DMS153 treated with DMSO at 0.1 percent for 48 hours (cell line): ENCODE measurements around the gene PROCA1.
A peak's percentile ranks its signal among the peaks of the same experiment; 100 is the strongest.
"Not testable (repeated sequence)": the region's sequence is repeated elsewhere in the genome, so short reads cannot be mapped to it uniquely, and the experiment has no call there.

Source experiments
- DNase-seq: peaks from one replicate; lab custom pipeline; 2025; ENCODE audit not compliant: unreplicated experiment; lab: John Stamatoyannopoulos, UW

Gene PROCA1

DNA sequence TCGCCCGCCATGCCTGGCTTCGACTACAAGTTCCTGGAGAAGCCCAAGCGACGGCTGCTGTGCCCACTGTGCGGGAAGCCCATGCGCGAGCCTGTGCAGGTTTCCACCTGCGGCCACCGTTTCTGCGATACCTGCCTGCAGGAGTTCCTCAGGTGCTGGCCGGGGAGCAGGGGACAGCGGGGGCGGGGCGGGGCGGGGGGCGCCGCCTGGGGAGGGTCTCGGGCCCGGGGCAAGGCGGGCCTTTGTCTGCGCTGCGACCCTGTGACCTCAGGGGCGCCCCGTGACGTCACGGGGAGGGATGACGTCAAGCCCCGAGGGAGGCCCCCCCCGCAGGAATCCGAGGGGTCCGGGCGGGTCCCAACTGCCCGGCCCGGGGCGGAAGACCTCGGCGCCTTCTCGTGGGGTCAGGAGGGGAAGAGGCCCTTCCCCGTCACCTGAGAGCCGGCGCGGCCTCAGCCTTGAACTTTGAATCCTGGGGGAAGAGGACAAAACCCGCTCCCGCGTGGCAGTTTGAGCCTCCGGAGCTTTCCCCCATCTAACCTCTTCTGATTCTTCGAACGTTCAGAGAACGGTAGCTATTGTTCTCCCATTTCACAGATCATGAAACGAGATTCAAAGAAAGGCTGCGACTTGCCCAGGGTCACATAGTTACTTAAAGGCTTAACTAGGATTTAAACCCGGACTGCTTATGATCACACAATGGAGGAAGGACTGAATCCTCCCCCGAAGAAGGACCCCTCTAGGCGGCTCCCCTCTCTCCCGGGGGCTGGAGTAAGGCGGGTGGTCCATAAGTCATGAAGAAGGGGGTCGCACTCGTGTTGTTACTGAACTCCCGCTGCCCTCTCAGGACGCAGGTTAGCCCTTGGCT, 32.6 kb upstream of the PROCA1 start:
- DNase-seq: no peak

DNA sequence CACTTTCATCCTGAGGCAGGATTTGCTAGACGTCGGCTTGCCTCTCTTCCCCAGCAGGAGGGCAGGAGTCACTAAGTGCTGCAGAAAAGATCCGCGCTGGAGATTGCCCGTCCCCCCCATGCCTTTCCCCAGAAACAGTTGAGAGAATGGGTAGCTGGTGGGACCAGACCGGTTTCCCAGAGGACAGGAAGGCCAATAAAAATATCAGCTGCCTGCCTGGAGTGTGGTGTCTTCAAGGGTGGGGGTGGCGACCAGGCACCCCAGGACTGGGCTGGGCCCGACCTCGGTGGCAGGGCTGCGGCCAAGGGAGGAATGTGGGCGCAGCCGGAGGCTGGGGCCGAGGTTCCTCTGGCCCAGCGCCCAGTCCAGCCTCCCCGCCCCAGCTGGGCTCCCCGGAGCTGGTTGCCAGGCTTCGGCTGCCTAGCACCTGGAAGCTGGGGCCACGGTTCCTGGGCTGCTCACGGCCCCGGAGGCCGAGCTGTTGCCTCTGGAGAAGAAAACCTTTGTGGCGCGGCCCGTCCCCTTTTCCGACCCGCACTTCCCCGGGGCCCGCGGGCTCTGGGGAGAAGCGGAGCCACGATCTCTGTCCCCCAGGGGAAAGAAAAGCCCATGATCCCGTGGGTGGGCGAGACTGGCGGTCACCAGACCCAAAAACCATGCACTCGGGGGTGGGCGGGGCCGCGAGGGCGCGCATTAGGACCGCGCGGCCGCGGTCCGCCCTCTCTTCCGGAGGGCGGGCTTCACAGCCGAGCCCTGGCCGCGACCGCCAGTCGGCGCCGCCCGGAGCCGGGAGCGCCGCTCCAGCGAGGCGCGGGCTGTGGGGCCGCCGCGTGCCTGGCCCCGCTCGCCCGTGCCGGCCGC, 31.8 kb upstream of the PROCA1 start, which contains the start of gene TRAF4:
TSS of gene TRAF4 (plus strand) at position 769 of the 861 bp plus-strand sequence. CDS start 102 bp downstream, outside the sequence.
- DNase-seq: peak; percentile 92

DNA sequence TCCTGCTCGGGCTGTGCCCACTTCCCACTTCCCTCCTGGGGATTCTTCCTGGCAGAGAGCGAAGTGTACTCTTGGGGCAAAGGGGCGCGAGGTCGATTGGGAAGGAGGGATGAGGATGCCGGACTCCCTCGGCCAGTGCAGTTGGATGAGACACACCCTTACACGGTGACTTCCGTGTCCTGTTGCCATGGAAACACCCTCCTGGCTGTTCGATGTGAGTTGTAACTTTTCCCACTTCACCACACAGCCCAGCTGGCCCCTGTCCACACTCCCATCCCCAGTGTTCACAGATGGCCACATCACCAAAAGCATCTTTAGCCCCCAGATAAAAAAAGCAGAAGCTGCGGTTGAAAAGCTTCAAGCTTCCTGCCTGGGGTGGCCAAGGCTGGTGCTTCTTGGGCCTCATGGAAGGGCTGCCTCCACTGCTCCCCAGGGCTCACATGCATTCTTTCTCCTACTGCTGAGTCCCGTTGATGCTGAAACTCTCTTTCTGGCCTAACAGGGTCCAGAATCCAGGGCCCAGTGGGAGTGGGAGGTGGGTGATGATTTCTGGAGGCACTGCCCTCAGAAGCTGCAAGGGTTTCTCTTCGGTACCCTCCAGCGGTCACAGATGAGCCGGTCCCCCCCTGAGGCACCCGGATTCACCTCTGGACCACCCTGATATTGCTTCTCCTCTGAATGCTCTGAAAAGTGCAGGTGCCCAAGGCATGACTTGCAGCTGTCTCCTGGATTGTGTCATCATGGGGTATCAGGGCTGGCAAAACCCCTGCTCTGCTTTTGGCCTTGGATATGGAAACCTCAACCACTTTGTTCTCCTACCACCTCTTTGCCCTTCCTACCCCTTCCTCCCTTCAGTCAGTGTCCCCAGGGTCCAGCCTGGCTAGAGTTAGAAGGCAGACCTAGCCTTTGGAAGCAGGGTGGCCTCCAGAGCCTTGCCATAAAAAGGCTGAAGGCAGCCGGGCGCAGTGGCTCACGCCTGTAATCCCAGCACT, 30.0 kb upstream of the PROCA1 start:
- DNase-seq: no peak

DNA sequence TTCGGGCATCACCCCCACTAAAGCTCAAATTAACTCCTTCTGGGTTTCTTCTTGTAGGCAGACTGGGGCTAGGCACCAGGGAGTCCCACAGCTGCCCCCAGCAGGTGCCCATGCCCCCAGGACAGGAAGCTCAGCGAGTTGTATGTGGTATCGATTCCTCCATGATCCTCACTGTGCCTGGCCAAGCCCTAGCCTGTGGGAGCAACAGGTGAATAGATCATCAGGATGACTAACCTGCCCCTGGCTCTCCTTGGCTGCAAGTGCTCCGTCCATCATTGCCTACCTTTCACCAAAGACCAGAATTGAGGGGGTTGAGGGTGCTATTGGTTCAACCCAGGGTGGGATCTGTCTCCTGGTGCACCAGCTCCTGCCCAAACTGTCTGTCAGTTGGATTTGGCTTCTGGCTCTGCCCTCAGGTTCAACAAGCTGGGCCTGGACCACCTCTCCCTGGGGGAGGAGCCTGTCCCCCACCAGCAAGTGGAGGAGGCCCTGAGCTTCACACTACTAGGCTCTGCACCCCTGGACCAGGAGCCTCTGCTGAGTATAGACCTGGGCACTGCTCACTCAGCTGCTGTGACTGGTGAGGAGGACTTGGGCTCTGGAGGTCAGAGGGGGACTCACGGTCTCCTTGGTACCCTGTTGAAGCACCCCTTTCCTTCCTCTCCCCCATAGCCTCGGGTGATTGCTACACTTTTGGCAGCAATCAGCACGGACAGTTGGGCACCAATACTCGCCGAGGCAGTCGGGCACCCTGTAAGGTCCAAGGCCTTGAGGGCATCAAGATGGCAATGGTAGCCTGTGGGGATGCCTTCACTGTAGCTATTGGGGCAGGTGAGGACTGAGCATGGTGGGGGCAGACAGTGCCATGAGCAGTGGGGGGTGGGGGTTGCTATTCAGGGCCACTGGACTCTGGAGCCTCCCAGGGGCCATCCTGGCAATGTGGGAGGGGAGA, 29.0 kb upstream of the PROCA1 start:
- no peak for DNase-seq

DNA sequence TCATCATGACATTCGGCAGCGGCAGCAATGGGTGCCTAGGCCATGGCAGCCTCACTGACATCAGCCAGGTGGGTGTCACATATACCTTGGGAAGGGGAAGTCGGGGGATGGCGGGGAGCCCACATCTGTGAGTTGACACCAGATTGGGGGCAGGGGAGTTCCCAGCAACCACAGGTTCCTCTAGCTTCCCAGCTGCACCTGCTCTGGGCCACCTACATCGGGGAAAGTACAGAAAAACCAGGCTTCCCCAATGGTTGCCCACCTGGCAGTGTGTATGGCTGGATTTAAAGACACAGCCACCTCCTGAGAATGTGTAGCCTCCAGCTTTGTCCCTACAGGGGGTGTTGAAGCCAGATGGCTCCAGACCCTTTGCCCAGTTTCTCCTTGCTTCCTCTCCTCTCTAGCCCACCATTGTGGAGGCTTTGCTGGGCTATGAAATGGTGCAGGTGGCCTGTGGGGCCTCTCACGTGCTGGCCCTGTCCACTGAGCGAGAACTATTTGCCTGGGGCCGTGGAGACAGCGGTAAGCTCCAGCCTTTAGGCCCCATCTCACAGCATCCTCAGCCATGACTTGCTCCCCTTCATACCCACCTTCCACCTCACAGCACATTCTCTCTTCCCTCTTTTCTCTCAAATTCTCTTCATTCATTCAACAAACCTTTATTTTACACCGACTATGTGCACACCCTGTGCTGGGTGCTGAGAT, 27.1 kb upstream of the PROCA1 start:
- DNase-seq: no peak

DNA sequence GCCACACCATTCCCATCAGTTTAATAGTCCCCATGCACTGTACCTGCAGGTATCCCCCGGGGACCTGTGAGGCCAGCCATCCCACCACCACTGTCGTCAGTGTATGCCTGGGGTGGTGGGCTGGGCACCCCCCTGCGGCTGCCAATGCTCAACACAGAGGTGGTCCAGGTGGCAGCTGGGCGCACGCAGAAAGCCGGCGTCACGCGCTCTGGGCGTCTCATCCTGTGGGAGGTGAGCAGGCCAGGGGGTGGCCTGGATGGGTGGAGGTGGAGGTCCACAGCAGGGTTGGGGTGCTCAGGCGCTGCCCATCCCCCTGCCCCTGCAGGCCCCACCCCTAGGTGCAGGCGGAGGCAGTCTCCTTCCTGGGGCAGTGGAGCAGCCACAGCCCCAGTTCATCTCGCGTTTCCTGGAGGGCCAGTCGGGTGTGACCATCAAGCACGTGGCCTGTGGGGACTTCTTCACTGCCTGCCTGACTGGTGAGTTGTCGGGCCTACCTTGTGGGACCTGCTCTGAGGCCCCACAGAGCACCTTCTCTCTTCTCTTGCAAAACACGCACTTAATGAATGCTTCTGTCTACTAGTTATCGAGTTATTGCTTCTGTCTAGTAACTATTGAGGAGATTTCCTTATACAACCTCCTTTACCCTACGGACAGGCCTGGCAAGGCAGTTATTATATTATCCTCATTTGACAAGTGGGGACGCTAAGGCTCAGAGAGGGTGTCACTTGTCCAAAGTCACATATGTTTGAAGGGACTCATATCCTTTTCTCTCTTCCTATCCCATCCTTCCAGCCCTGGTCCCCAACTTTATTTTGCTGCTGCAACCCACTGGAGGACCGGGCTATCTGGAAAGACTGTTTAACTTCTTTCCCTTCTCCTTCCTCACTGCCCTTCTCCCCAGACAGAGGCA, 26.3 kb upstream of the PROCA1 start:
- DNase-seq: no peak

DNA sequence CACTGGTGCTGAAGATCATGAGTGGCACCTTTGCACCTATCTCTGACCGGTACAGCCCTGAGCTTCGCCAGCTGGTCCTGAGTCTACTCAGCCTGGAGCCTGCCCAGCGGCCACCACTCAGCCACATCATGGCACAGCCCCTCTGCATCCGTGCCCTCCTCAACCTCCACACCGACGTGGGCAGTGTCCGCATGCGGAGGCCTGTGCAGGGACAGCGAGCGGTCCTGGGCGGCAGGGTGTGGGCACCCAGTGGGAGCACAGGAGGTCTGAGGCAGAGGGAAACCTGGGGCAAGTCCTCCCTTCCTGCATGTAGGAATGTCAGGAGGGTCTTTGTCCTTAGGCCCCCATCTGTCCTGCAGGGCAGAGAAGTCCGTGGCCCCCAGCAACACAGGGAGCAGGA, 25.6 kb upstream of the PROCA1 start:
- DNase-seq: no peak

DNA sequence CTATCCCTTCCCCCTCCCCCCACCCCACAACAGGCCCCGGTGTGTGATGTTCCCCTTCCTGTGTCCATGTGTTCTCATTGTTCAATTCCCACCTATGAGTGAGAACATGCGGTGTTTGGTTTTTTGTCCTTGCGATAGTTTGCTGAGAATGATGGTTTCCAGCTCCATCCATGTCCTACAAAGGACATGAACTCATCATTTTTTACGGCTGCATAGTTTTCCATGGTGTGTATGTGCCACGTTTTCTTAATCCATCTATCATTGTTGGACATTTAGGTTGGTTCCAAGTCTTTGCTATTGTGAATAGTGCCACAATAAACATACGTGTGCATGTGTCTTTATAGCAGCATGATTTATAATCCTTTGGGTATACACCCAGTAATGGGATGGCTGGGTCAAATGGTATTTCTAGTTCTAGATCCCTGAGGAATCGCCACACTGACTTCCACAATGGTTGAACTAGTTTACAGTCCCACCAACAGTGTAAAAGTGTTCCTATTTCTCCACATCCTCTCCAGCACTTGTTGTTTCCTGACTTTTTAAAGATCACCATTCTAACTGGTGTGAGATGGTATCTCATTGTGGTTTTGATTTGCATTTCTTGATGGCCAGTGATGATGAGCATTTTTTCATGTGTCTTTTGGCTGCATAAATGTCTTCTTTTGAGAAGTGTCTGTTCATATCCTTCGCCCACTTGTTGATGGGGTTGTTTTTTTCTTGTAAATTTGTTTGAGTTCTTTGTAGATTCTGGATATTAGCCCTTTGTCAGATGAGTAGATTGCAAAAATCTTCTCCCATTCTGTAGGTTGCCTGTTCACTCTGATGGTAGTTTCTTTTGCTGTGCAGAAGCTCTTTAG, 24.5 kb upstream of the PROCA1 start:
- not testable (repeated sequence) for DNase-seq

DNA sequence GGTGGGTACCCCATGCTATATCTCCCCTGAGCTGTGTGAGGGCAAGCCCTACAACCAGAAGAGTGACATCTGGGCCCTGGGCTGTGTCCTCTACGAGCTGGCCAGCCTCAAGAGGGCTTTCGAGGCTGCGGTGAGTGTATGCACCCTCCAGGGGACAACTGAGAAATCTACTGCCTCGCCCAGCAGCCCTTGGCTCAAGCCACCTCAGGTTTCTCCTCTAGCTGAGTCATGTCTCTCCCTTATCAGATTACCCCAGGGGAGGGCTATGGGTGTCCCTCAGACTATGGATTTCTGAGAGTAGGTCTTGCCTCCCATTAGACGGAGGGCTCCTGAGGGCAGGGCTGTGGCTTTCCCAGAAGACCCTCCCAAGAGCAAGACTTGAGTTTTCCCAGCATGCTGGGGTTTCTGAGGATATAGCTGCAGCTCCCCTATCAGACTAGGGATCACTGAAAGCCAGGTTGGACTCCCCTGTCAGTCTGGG, 23.6 kb upstream of the PROCA1 start:
- DNase-seq: no peak

DNA sequence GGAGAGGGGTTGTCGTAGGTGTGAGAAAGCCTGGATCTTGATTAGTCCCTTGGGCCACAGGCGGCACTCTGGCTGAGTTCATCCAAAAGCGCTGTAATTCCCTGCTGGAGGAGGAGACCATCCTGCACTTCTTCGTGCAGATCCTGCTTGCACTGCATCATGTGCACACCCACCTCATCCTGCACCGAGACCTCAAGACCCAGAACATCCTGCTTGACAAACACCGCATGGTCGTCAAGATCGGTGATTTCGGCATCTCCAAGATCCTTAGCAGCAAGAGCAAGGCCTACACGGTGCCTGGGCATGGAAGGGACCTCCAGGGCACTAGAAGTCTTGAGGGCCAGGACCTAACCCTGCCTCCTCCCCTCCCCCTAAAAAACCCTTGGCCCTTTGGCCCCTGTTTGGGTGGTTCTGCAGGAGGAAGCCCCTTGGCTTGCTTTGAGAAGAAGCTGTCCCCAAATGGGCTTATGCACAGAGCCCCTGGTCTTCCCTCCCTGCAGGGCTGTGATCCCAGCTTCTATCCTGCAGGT, 23.1 kb upstream of the PROCA1 start:
- DNase-seq: no peak

DNA sequence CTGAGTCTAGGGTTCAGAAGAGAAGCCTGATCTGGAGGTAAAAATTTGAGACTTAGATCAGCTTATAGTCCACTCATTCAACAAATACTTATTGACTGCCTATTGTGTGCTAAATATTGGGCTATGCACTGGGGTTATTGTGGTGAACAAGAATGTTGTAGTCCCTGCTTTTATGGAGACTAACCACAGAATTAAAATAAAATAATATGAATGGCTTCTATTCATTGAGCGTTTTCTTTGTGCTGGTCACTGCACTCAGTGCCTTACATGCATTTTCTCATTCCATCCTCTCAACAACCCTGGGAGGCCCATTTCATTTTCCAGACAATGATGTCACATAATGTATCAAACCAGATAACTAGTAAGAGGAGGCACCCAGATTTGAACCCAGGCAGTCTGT, 21.7 kb upstream of the PROCA1 start:
- DNase-seq: no peak

DNA sequence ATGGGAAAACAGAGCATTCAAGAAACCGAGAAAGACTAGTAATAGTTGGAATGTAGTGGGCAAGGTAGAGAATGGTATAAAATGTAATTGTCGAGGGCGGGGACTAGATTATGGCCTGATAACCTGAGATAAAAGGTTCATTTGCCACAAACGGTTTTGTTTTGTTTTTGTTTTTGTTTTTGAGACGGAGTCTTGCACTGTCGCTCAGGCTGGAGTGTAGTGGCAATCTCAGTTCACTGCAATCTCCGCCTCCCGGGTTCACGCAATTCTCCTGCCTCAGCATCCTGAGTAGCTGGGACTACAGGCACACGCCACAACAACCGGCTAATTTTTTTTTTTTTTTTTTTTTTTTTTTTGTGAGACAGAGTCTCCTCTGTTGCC, 18.3 kb upstream of the PROCA1 start:
- DNase-seq: no peak

DNA sequence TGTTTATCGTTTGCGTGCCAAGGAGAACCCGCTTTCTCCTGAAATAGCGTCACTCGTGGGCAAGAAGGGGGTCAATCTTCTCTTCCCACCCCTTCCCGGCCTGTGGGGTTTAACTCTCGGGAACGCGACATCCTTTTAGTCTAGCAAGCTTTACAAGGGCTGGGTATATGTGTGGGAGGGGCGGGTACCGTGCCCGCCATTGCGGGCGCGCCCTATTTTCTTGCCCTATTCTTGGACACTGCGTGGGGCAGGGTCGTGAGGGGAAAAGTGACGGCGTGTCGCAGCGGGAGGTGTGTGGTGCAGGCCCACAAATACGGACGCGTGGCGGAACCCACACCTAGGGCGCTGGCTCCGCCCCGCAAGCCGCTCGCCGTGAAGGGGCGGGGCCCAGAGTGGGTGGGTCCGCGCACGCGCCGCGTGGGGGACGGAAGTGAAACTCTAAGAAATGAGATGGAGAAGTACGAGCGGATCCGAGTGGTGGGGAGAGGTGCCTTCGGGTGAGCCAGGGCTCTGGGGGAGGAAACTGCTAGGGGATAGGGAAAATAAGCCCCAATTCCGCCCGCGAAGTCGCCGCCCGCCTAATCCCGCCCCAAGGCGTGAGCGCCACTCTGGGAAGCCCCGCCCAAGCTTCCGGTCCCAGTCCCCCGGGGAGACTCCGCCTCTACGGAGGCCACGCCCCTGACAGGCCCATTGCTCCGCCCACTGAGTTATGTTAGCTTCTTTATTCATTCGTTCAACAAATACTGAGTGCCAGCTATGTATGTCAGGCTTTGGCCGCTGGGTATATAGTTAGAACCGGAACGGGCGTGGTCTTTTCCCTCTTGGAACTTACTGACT, 16.9 kb upstream of the PROCA1 start, which contains the start of gene NEK8:
TSS of gene NEK8 (plus strand) at position 425 of the 837 bp plus-strand sequence. CDS start at position 451, 26 bp downstream.
- peak; percentile 94 for DNase-seq

DNA sequence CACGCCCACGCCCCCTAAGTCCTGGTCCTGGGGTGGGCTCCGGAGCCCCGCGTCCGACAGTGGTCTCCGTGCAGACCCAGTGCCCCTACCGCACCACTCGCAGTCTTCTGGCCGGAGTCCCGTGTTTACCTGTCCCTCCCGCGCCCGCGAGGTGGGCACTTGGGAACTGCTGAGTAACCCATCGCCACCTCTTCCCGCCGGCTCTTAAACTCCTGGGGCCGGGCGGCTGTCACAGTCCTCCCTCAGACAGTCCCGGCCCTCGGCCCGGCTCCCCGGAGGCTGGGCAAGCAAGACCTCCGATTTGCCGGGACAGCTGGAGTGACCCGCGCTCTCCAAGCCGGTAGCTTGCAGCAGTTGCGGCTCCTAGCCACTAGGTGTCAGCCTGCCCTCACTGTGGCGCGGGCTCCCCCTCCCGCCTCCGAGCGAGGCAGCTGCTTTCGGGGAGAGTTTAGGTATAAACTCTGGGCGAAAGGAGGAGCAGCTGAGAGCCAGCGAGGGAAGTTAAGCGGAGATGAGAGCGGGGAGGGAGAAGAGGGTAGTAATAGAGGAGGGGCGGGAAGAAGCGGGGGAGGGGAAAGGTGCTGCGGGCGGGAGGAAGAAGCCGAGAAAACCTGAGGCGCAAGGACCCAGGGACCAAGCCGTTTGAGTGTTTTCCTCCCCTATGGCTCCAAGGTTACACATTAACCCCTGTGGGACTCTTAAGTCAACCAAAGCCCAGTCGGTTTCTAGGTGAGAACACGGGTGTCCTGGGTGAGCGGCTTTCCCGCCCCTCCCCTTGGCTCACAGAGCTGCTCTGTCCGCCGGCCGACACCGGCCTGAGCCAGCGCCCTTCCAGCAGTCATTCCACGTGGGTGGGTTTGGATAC, 15.2 kb upstream of the PROCA1 start:
- DNase-seq: peak; percentile 97

DNA sequence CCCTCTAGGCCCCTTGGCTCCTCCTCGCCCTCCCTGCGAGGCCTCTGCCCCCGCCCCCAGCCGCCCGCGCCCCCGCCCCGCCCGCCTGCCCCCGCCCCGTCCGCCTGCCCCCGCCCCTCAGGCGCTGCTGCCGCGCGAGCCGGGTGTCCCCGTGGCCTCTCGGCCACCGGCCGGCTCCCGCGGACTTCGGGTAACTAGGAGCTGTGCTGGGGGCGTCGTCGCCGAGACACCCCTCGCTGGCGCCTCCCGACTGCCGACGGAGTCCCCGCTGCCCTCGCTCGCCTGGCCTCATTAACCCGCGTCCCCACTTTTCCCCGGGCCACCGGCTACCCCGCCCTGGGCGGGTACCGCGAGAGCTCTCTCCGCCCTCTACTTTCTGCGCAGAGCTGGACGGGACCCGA, 14.5 kb upstream of the PROCA1 start, which contains the start of gene TLCD1:
TSS of gene TLCD1 (minus strand) at position 8 of the 401 bp plus-strand sequence. CDS start 136 bp downstream, outside the sequence.
- peak; percentile 43 for DNase-seq
